ENCODE measurements around the gene KRTAP3-1. TPM values are rescaled to one million over a fixed set of nuclear protein-coding genes. Genes with fewer than 3 reads are reported as not detected.

The KRTAP3-1 gene
- total RNA-seq, 2 experiments from 2014 or later, result not detected

- POLR2A ChIA-PET, result no interaction called here
- CTCF ChIA-PET, result interaction anchor here (0.8 kb wide), 1 partner anchor 9 kb away, joined by 3 read pairs; no protein-coding TSS in a partner anchor
Observed at GRCh38 chr17:40981115-40981514, 27.8 kb downstream of the KRTAP3-1 start.

GRCh38 chr17:40980596-40980995 lies 28.3 kb downstream of the KRTAP3-1 start:
- POLR2A ChIA-PET, result no interaction called here
- CTCF ChIA-PET, result no interaction called here

- ChIA-PET POLR2A (no interaction called here), CTCF (no interaction called here)
Observed at GRCh38 chr17:40980117-40980516, 28.8 kb downstream of the KRTAP3-1 start.

- ChIA-PET CTCF (no interaction called here), POLR2A (no interaction called here)
Observed at GRCh38 chr17:40978575-40979151, 30.3 kb downstream of the KRTAP3-1 start.

- ChIA-PET POLR2A (no interaction called here), CTCF (no interaction called here)
Observed at GRCh38 chr17:40975516-40975915, 33.4 kb downstream of the KRTAP3-1 start.

GRCh38 chr17:40974366-40974765 lies 34.6 kb downstream of the KRTAP3-1 start:
- ChIA-PET CTCF (no interaction called here), POLR2A (no interaction called here)

- CTCF ChIA-PET, result no interaction called here
- POLR2A ChIA-PET, result no interaction called here
Observed at GRCh38 chr17:40967582-40967981, 41.3 kb downstream of the KRTAP3-1 start.

GRCh38 chr17:40966848-40967247 lies 42.1 kb downstream of the KRTAP3-1 start, which contains the start of gene KRT39:
Gene KRT39 (minus strand): TSS chr17:40966948. CDS start chr17:40966856, 92 bp downstream.
- ChIA-PET CTCF (no interaction called here), POLR2A (no interaction called here)

GRCh38 chr17:40963838-40964237 lies 45.1 kb downstream of the KRTAP3-1 start:
- CTCF ChIA-PET, result no interaction called here
- POLR2A ChIA-PET, result no interaction called here

- CTCF ChIA-PET, result no interaction called here
- POLR2A ChIA-PET, result no interaction called here
Observed at GRCh38 chr17:40962059-40962561, 46.8 kb downstream of the KRTAP3-1 start.

- POLR2A ChIA-PET, result no interaction called here
- CTCF ChIA-PET, result no interaction called here
Observed at GRCh38 chr17:40961591-40961990, 47.3 kb downstream of the KRTAP3-1 start.

GRCh38 chr17:40960144-40960543 lies 48.8 kb downstream of the KRTAP3-1 start:
- ChIA-PET CTCF (no interaction called here), POLR2A (no interaction called here)

Other genes starting within 250 kb of the KRTAP3-1 start
- gene KRT26, start 236.9 kb downstream of the KRTAP3-1 start, total RNA-seq, result not detected
- gene KRT27, start 226.6 kb downstream of the KRTAP3-1 start, total RNA-seq, result not detected
- gene KRT28, start 209.2 kb downstream of the KRTAP3-1 start, total RNA-seq, result not detected
- gene KRT10, start 186.5 kb downstream of the KRTAP3-1 start, total RNA-seq, result 10 to 100 TPM; 44.6 to 45.2 TPM
- not detected for gene KRT12, start 141.9 kb downstream of the KRTAP3-1 start, total RNA-seq
- gene KRT20, start 123.9 kb downstream of the KRTAP3-1 start, total RNA-seq, result not detected
- gene KRT23, start 71.5 kb downstream of the KRTAP3-1 start, total RNA-seq, result not detected
- not detected for gene KRT39, start 42.2 kb downstream of the KRTAP3-1 start, total RNA-seq
- gene KRT40, start 24.8 kb downstream of the KRTAP3-1 start, total RNA-seq, result not detected
- not detected for gene KRTAP3-3, start 15.0 kb downstream of the KRTAP3-1 start, total RNA-seq
- gene KRTAP3-2, start 9.2 kb downstream of the KRTAP3-1 start, total RNA-seq, result not detected
- gene KRTAP1-5, start 18.1 kb upstream of the KRTAP3-1 start, total RNA-seq, result not detected
- not detected for gene KRTAP1-4, start 21.1 kb upstream of the KRTAP3-1 start, total RNA-seq
- not detected for gene KRTAP1-3, start 25.7 kb upstream of the KRTAP3-1 start, total RNA-seq
- not detected for gene KRTAP1-1, start 32.3 kb upstream of the KRTAP3-1 start, total RNA-seq
- not detected for gene KRTAP2-1, start 38.2 kb upstream of the KRTAP3-1 start, total RNA-seq
- not detected for gene KRTAP2-2, start 46.1 kb upstream of the KRTAP3-1 start, total RNA-seq
- not detected for gene KRTAP2-3, start 51.0 kb upstream of the KRTAP3-1 start, total RNA-seq
- gene KRTAP2-4, start 56.8 kb upstream of the KRTAP3-1 start, total RNA-seq, result not detected
- not detected for gene KRTAP4-7, start 75.0 kb upstream of the KRTAP3-1 start, total RNA-seq
- gene KRTAP4-8, start 89.0 kb upstream of the KRTAP3-1 start, total RNA-seq, result not detected
- gene KRTAP4-16, start 93.1 kb upstream of the KRTAP3-1 start, total RNA-seq, result not detected
- gene KRTAP4-9, start 96.3 kb upstream of the KRTAP3-1 start, total RNA-seq, result not detected
- not detected for gene KRTAP4-11, start 109.2 kb upstream of the KRTAP3-1 start, total RNA-seq
- not detected for gene KRTAP4-12, start 115.1 kb upstream of the KRTAP3-1 start, total RNA-seq
- gene KRTAP4-6, start 131.4 kb upstream of the KRTAP3-1 start, total RNA-seq, result not detected
- gene KRTAP4-5, start 140.7 kb upstream of the KRTAP3-1 start, total RNA-seq, result not detected
- not detected for gene KRTAP4-4, start 151.6 kb upstream of the KRTAP3-1 start, total RNA-seq
- not detected for gene KRTAP4-3, start 159.1 kb upstream of the KRTAP3-1 start, total RNA-seq
- gene KRTAP4-2, start 169.1 kb upstream of the KRTAP3-1 start, total RNA-seq, result not detected
- not detected for gene KRTAP4-1, start 175.8 kb upstream of the KRTAP3-1 start, total RNA-seq
- gene KRTAP9-1, start 180.8 kb upstream of the KRTAP3-1 start, total RNA-seq, result not detected
- gene KRTAP9-2, start 217.5 kb upstream of the KRTAP3-1 start, total RNA-seq, result not detected
- gene KRTAP9-3, start 223.3 kb upstream of the KRTAP3-1 start, total RNA-seq, result not detected
- not detected for gene KRTAP9-8, start 228.9 kb upstream of the KRTAP3-1 start, total RNA-seq
- gene KRTAP9-4, start 240.6 kb upstream of the KRTAP3-1 start, total RNA-seq, result not detected
- not detected for gene KRTAP9-9, start 246.3 kb upstream of the KRTAP3-1 start, total RNA-seq

All from activated CD8-positive, alpha-beta memory T cell treated with anti-CD3 and anti-CD28 coated beads for 36 hours (primary cell).